ENCODE results near the gene PARVA.

- TF ChIP-seq CTCF (IDR thresholded peaks at IDR 0.05) (no peak), POLR2A (IDR thresholded peaks at IDR 0.05) (no peak)
Observed at GRCh38 chr11:12541583-12542151, 164.3 kb downstream of the PARVA start.

Data from lower leg skin (tissue), 3 donors.